RWPE1 (cell line): Measurements from ENCODE around the gene PROSER3.

Source experiments
- CTCF ChIA-PET: fragments of 350-600 bp; sonication (Branson Sonifier 250); formaldehyde crosslinking; extraction: SDS; loops from one replicate; lab custom pipeline; 2021; lab: Yijun Ruan, JAX
- POLR2A ChIA-PET: fragments of 400-600 bp; formaldehyde crosslinking; extraction: SDS; loops from one replicate; lab custom pipeline; 2020; ENCODE audit warnings: antibody characterized with exemption; ENCODE audit not compliant: low non-redundant PET; lab: Yijun Ruan, JAX
- DNase-seq: peaks from one replicate; pipeline ENCODE4 v3.0.0; 2012; ENCODE audit warnings: low spot score
- H3K27ac ChIP-seq: fragments of 450-650 bp; 2 replicates; pipeline ENCODE4 v1.5.1; 2017
- TF ChIP-seq, protein P1 (sequence below): fragments of 450-650 bp; conservative IDR thresholded peaks from 2 replicates; pipeline ENCODE4 v1.5.1; 2017; ENCODE audit warnings: low read depth, mild to moderate bottlenecking

Gene PROSER3

DNA sequence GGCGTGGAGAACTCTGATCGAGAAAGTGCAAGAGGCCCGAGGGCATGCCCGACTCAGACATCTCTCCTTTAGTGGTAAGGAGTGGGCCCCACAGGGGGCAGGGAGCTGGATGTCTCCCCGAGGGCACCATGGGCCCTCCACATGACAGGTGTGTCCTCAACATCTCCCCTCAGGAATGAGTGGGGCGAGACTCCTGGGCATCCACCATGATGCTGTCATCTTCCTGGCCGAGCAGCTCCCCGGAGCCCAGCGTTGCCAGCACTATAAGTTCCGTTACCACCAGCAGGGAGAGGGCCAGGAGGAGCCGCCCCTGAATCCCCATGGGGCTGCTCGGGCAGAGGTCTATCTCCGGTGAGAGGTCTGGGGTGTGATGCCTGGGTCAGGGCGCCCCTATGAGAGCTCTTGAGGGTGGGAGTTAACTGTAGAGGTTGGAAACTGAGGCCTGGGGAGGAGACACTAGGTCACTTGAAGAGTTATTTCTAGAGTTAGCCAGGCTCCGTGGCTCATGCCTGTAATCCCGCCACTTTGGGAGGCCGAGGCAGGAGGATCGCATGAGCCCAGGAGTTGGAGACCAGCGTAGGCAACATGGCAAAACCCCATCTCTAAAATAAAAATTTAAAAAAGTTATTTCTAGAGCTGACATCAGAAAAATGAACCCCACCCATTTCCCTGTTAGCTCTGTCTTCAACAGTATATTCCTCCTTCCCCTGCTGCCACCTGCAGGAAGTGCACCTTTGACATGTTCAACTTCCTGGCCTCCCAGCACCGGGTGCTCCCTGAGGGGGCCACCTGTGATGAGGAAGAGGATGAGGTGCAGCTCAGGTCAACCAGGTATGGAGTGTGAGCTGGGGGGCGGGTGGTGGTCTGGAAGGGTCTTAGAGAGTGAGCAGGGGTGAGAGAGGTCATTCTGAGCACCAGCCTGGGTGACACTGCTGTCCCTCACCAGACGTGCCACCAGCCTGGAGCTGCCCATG is 20.8 kb upstream of the PROSER3 start:
- TF ChIP-seq, protein P1, sequence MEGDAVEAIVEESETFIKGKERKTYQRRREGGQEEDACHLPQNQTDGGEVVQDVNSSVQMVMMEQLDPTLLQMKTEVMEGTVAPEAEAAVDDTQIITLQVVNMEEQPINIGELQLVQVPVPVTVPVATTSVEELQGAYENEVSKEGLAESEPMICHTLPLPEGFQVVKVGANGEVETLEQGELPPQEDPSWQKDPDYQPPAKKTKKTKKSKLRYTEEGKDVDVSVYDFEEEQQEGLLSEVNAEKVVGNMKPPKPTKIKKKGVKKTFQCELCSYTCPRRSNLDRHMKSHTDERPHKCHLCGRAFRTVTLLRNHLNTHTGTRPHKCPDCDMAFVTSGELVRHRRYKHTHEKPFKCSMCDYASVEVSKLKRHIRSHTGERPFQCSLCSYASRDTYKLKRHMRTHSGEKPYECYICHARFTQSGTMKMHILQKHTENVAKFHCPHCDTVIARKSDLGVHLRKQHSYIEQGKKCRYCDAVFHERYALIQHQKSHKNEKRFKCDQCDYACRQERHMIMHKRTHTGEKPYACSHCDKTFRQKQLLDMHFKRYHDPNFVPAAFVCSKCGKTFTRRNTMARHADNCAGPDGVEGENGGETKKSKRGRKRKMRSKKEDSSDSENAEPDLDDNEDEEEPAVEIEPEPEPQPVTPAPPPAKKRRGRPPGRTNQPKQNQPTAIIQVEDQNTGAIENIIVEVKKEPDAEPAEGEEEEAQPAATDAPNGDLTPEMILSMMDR, result 0 out of 2 replicates have a peak, but pooled peaks have one; percentile 13
- POLR2A ChIA-PET, result interaction anchor here (0.7 kb wide), 2 partner anchors 11 to 36 kb away, joined by 3 to 4 read pairs; partner anchors contain the start of gene LIN37
- CTCF ChIA-PET, result interaction anchor here (0.8 kb wide), 1 partner anchor 44 kb away, joined by 3 read pairs; no protein-coding TSS in a partner anchor
- DNase-seq, result no peak
- peak overlapping the region; percentile 87 for H3K27ac ChIP-seq

DNA sequence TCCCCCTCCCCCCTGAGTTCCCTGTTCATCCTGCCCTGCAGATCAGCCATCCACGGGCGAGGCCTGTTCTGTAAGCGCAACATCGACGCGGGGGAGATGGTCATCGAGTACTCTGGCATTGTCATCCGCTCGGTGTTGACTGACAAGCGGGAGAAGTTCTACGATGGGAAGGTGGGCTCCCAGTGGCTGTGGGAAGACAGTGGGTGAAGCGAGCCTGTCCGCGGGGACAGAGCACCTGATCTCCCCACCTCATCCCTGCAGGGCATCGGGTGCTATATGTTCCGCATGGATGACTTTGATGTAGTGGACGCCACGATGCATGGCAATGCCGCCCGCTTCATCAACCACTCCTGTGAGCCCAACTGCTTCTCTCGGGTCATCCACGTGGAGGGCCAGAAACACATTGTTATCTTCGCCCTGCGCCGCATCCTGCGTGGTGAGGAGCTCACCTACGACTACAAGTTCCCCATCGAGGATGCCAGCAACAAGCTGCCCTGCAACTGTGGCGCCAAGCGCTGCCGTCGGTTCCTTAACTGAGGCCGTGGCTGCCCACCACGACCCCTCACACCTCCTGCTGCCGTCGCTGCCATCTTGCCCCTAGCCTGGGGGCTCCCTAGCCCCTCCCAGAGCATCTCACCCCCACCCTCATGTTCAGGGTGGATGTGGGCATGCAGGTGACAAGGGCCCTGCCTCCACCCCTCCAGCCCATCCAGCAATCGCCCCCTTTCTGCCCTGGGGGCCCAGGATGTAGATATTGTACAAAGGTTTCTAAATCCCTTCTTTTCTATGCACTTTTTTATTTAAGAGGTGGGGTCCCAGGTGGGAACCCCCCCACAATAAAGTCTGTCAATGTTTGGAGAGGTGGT is 19.7 kb upstream of the PROSER3 start:
- CTCF ChIA-PET, result no interaction called here
- peak overlapping the region; percentile 87 for H3K27ac ChIP-seq
- POLR2A ChIA-PET, result no interaction called here
- TF ChIP-seq, protein P1, result no peak
- DNase-seq, result no peak

DNA sequence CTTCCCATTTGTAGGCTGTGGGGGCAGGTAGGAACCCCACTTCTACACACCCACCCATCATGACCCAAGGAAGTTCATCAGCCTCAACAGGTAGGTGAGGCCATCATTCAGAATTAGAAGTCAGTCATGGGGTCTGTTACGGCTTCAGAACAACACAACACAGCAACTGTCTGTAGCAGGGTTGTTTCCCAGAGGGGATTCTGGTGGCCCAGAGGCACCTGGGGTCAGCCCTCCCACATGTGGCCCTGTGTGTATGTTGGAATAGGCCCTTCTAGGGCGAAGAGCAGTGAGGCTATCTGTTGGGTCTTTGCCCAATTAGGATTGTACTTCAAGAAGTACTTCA is 19.1 kb upstream of the PROSER3 start:
- POLR2A ChIA-PET, result no interaction called here
- no peak for DNase-seq
- TF ChIP-seq, protein P1, result no peak
- CTCF ChIA-PET, result no interaction called here
- peak overlapping the region; percentile 87 for H3K27ac ChIP-seq

DNA sequence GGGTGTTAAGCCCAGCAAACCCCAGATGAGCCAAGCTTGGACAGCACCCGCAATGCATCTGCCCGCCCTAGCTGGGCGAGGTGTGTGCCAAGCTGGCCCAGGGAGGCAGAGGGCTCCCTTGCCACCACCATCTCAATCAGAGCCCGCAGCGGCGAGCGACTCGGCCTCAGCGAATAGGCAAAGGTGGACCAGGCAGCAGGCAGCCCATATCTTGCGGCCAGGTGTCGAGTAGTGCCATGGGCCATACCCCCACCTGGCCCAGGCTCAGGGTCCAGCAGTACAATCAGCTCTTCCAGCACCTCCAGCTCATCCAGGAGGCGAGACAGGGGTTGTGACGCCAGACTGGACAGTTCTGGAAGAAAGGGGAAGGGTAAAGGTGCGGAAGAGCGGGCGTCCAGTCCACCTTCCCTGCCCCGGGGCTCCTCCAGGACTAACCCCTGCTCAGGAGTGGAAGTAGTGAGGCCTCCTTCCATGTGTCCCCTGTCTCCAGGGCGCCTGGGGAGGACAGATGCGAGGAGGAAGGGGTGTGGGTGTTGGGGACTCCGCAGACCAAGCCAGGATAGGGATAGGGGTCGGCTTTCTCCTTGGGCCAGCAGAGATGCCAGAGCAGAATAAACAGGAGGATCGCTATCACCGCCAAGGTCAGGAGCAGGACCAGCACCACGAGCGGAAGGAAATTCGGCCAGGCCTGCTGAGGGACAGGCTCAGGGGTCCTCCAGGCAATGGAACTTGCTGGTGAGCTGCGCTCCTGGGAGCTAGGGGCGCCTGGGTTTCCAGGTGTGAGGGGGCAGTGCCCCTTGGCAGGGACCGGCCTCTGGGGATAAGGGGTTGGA is 18.5 kb upstream of the PROSER3 start:
- no peak for DNase-seq
- H3K27ac ChIP-seq, result peak overlapping the region; percentile 87
- TF ChIP-seq, protein P1, result no peak
- ChIA-PET CTCF (no interaction called here), POLR2A (interaction anchor here (1.4 kb wide), 1 partner anchor 21 kb away, joined by 4 read pairs; no protein-coding TSS in a partner anchor)

DNA sequence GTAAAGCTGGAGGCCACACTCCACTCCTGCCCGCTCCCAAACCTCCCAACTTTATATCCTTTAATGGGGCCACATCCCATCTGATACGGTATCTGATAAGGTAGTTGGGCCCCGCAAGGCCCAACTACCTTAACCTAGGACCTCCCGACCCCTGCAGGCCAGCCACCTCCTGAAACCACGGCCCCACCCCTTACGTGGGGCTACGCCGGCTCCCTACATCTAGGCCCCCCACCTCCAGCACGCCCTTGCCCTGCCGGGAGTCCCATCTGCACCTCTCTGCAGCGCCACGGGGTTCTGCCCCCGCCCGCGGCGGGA is 17.9 kb upstream of the PROSER3 start:
- H3K27ac ChIP-seq, result peak overlapping the region; percentile 87
- ChIA-PET CTCF (interaction anchor here (0.8 kb wide), 1 partner anchor 17 kb away, joined by 3 read pairs; no protein-coding TSS in a partner anchor), POLR2A (interaction anchor here (1.4 kb wide), 1 partner anchor 21 kb away, joined by 4 read pairs; no protein-coding TSS in a partner anchor)
- TF ChIP-seq, protein P1, result no peak
- DNase-seq, result no peak
